HFF-Myc (cell line): ENCODE data around the gene CTSO.

Experiments
- DNase-seq: peaks from one replicate; pipeline ENCODE4 v3.0.0-alpha.2; 2011; ENCODE audit warnings: low read depth; ENCODE audit errors: extremely low read depth
- H3K4me3 ChIP-seq: replicated peaks from 2 replicates; pipeline ENCODE4 v1.5.1; 2011; ENCODE audit warnings: low read depth, mild to moderate bottlenecking, control low read depth, low read length
- CTCF ChIP-seq: IDR thresholded peaks from 2 replicates; pipeline ENCODE4 v1.5.1; 2012; ENCODE audit warnings: mild to moderate bottlenecking, low read depth, low read length, control low read depth; ENCODE audit errors: missing control alignments

Gene CTSO

GRCh38 chr4:155930330-155930729 is 23.3 kb downstream of the CTSO start:
- TF ChIP-seq CTCF, result no peak
- no peak for DNase-seq
- H3K4me3 ChIP-seq, result no peak overlapping the region

GRCh38 chr4:155929833-155930232 is 23.8 kb downstream of the CTSO start:
- H3K4me3 ChIP-seq, result no peak overlapping the region
- no peak for TF ChIP-seq CTCF
- DNase-seq, result no peak

GRCh38 chr4:155924637-155925036 is 29.0 kb downstream of the CTSO start:
- TF ChIP-seq CTCF, result no peak
- no peak overlapping the region for H3K4me3 ChIP-seq
- no peak for DNase-seq

GRCh38 chr4:155921597-155921996 is 32.1 kb downstream of the CTSO start:
- TF ChIP-seq CTCF, result no peak
- no peak for DNase-seq
- H3K4me3 ChIP-seq, result no peak overlapping the region

- no peak for TF ChIP-seq CTCF
Observed at GRCh38 chr4:155914782-155915181, 38.9 kb downstream of the CTSO start.

GRCh38 chr4:155911905-155912304 is 41.8 kb downstream of the CTSO start:
- no peak overlapping the region for H3K4me3 ChIP-seq
- no peak for TF ChIP-seq CTCF
- DNase-seq, result no peak

More at GRCh38 chr4:155914782-155915181, 38.9 kb downstream of the CTSO start:
- DNase-seq, result no peak
- no peak overlapping the region for H3K4me3 ChIP-seq

- TF ChIP-seq CTCF, result no peak
- no peak overlapping the region for H3K4me3 ChIP-seq
- no peak for DNase-seq
Observed at GRCh38 chr4:155909615-155910226, 43.9 kb downstream of the CTSO start.
